ENCODE data around the gene PLOD2. TPM values are rescaled to one million over a fixed set of nuclear protein-coding genes. Genes with fewer than 3 reads are reported as not detected.

Gene PLOD2
- total RNA-seq, 1 donor from 2014 or later, result 208 TPM

DNA sequence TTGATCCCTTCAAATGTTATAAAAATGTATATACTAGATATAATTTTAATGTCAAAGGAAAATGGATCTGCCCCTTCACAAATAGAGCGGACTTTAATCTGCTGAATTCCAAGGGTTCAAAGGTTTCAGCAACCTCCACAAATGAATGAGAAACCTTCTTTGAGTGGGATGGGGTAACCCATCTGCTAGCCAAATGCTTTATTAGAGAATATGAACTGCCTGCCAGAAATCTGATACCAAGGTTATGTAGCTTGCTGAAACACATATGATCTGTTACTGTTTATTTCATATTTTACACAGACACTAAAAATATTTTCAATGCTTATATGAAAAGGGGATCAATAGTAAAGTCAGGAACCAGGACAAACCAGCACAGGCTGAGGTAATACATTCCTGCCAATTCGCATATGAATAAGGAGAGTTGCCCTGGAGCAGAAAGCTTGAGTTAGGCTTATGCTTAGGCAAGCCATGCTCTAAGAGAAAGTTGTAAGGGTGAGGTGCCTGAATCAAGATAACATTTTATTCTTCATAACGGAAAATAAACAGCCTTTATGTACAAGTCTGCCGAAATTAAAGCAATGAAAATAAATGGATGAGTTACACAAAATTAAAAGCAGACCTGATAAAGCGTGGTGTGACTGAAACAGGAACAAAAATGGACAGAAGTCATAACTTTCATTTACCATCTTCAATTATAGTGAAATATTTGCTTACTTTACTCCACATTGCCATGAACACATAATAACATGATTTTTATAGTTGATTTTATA lies 26.5 kb downstream of the PLOD2 start:
- no peak for TF ChIP-seq CTCF (IDR thresholded peaks at IDR 0.05)
- Mint-ChIP-seq H3K4me1 (ENCODE audit: low read depth) (peaks cover 55% of the 10 kb centered on the region), H3K36me3 (ENCODE audit: low read depth) (no peaks in the 10 kb centered on the region), H3K27ac (ENCODE audit: unreplicated experiment) (peak overlapping the region; percentile 45), H3K4me3 (ENCODE audit: unreplicated experiment) (no peak overlapping the region), H3K27me3 (ENCODE audit: low read depth) (no peaks in the 10 kb centered on the region), H3K9me3 (ENCODE audit: low read depth) (no peaks in the 10 kb centered on the region)
- no peak for DNase-seq (ENCODE audit: low spot score)

GRCh38 chr3:146133441-146133840 lies 27.5 kb downstream of the PLOD2 start:
- DNase-seq (ENCODE audit: low spot score), result no peak
- Mint-ChIP-seq H3K9me3 (ENCODE audit: low read depth) (no peaks in the 10 kb centered on the region), H3K4me3 (ENCODE audit: unreplicated experiment) (peak overlapping the region; percentile 11), H3K4me1 (ENCODE audit: low read depth) (peaks cover 65% of the 10 kb centered on the region), H3K27ac (ENCODE audit: unreplicated experiment) (peak overlapping the region; percentile 89), H3K36me3 (ENCODE audit: low read depth) (no peaks in the 10 kb centered on the region), H3K27me3 (ENCODE audit: low read depth) (no peaks in the 10 kb centered on the region)
- TF ChIP-seq CTCF (IDR thresholded peaks at IDR 0.05), result no peak

GRCh38 chr3:146131616-146132410 lies 29.2 kb downstream of the PLOD2 start:
- H3K4me1 Mint-ChIP-seq (ENCODE audit: low read depth), result peaks cover 79% of the 10 kb centered on the region
- peak overlapping the region; percentile 96 for H3K27ac Mint-ChIP-seq (ENCODE audit: unreplicated experiment)
- H3K27me3 Mint-ChIP-seq (ENCODE audit: low read depth), result no peaks in the 10 kb centered on the region
- no peak for TF ChIP-seq CTCF (IDR thresholded peaks at IDR 0.05)
- DNase-seq (ENCODE audit: low spot score), result no peak
- H3K36me3 Mint-ChIP-seq (ENCODE audit: low read depth), result no peaks in the 10 kb centered on the region
- H3K9me3 Mint-ChIP-seq (ENCODE audit: low read depth), result no peaks in the 10 kb centered on the region
- H3K4me3 Mint-ChIP-seq (ENCODE audit: unreplicated experiment), result peak overlapping the region; percentile 20

GRCh38 chr3:146130881-146131371 lies 30.1 kb downstream of the PLOD2 start:
- H3K4me3 Mint-ChIP-seq (ENCODE audit: unreplicated experiment), result no peak overlapping the region
- peaks cover 88% of the 10 kb centered on the region for H3K4me1 Mint-ChIP-seq (ENCODE audit: low read depth)
- H3K36me3 Mint-ChIP-seq (ENCODE audit: low read depth), result no peaks in the 10 kb centered on the region
- H3K9me3 Mint-ChIP-seq (ENCODE audit: low read depth), result peaks cover 3% of the 10 kb centered on the region
- TF ChIP-seq CTCF (IDR thresholded peaks at IDR 0.05), result no peak
- no peak for DNase-seq (ENCODE audit: low spot score)
- no peaks in the 10 kb centered on the region for H3K27me3 Mint-ChIP-seq (ENCODE audit: low read depth)
- H3K27ac Mint-ChIP-seq (ENCODE audit: unreplicated experiment), result peak overlapping the region; percentile 96

GRCh38 chr3:146129750-146130149 lies 31.2 kb downstream of the PLOD2 start:
- no peaks in the 10 kb centered on the region for H3K36me3 Mint-ChIP-seq (ENCODE audit: low read depth)
- no peaks in the 10 kb centered on the region for H3K27me3 Mint-ChIP-seq (ENCODE audit: low read depth)
- H3K9me3 Mint-ChIP-seq (ENCODE audit: low read depth), result peaks cover 3% of the 10 kb centered on the region
- peaks cover 90% of the 10 kb centered on the region for H3K4me1 Mint-ChIP-seq (ENCODE audit: low read depth)
- peak overlapping the region; percentile 96 for H3K27ac Mint-ChIP-seq (ENCODE audit: unreplicated experiment)
- TF ChIP-seq CTCF (IDR thresholded peaks at IDR 0.05), result no peak
- no peak for DNase-seq (ENCODE audit: low spot score)
- H3K4me3 Mint-ChIP-seq (ENCODE audit: unreplicated experiment), result no peak overlapping the region
